ENCODE results near the gene SYT8.
"Not testable (repeated sequence)": the region's sequence is repeated elsewhere in the genome, so short reads cannot be mapped to it uniquely, and the experiment has no call there.

Gene SYT8

GRCh38 chr11:1834779-1835670, at the start of gene SYT8:
TSS of gene SYT8 (plus strand) at chr11:1834990. CDS start at chr11:1835106, 116 bp downstream.
- DNase-seq = no peak

DNA sequence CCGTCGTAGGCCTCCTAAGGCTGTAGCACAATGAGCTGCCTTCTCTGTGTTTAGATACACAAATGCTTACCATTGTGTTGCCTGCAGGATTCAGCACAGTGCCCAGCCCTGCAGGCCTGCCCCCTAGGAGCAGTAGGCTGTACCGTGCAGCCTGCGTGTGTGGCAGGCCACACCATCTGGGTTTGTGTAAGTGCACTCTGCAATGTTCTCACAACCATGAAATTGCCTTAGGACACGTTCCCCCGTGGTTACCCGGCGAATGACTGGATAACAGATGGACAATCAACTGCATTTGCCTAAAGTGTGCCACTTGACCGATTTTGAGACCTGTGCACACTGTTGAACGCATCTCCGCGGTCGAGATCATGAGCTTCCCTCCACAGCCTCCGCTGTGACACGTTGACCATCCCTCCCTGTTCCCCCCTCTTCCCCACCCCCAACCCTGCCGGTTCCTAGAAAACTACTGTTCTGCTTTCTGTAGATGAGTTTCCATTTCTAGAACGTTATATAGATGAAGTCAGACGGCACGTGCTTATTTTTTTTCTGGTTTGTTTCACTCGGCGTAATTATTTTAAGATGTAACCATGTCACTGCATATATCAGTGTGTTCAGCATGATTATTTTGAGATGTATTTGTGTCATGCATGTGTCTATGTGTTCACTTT, 48.9 kb upstream of the SYT8 start:
- no peak for DNase-seq

DNA sequence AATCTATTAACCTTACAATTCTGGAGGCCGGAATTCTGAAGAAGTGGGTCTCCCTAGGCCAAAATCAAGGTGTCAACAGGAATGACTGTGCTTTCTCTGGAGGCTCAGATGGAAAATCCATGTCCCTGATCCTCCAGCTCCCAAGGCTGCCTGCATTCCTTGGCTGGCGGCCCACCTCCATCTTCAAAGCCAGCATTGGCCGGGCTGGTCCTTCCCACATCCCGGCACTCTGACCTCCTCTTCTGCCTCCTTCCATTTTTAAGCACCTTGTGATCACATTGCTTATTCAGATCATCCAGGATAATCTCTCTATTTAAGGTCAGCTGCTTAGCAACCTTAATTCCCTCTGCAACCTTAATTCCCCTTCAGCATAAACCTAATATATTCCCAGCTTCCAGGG, 48.3 kb upstream of the SYT8 start:
- DNase-seq = no peak

GRCh38 chr11:1791912-1792311, 42.9 kb upstream of the SYT8 start:
- DNase-seq = no peak

DNA sequence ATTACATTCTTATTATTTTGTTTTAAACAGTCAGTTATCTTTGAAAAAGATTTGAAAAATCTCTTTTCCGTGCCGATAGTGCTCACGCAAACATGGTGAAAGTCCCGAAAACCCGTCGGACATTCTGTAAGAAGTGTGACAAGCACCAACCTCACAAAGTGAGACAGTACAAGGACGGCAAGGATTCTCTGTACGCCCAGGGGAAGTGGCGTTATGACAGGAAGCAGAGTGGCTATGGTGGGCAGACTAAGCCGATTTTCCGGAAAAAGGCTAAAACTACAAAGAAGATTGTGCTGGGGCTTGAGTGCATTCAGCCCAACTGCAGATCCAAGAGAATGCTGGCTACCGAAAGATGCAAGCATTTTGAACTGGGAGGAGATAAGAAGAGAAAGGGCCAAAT, 42.3 kb upstream of the SYT8 start:
- DNase-seq = no peak

GRCh38 chr11:1793081-1793480, 41.7 kb upstream of the SYT8 start:
- no peak for DNase-seq

GRCh38 chr11:1796413-1797011, 38.3 kb upstream of the SYT8 start:
- DNase-seq = no peak

- no peak for DNase-seq
These were observed 37.2 kb upstream of the SYT8 start for GRCh38 chr11:1797391-1798125.

DNA sequence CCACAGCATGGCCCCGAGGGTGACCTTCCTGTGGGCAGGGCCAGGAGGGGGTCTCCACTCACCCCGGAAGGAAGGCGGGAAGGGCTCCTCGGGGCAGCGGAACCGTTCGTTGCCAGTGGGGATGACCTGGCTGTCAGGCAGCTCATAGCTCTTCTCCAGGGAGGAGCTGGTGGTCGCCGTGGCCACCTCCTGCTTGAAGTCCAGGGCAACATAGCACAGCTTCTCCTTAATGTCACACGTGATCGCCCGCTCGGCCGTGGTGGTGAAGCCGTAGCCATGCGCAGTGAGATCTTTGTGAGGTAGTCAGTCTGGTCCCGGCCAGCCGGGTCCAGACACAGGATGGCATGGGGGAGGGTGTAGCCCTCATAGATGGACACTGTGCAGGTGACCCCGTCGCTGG, 31.5 kb upstream of the SYT8 start:
- no peak for DNase-seq

DNA sequence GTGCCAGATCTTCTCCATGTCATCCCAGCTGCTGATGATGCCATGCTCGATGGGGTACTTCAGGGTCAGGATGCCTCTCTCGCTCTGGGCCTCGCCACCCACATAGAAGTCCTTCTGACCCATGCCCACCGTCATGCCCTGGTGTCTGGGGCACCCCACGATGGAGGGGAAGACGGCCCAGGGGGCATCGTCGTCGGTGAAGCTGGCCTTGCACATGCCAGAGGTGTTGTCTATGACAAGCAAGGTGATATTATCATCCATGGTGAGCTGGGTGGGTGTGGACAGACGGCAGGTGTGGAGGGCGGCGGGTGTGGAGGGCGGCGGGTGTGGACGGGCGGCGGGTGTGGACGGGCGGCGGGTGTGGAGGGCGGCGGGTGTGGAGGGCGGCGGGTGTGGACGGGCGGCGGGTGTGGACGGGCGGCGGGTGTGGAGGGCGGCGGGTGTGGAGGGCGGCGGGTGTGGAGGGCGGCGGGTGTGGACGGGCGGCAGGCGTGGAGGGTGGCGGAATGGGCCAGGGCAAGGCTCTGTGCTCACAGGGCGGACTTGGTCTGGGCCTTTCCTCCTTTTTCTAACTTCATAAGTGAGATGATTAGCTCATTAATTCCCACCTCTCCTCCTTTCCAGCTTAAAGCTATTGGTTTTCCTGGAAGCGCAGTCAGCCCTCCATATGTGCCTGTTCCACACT, 30.8 kb upstream of the SYT8 start:
- DNase-seq = not testable (repeated sequence)

GRCh38 chr11:1805525-1805924, 29.3 kb upstream of the SYT8 start:
- DNase-seq = no peak

- no peak for DNase-seq
These were observed 27.4 kb upstream of the SYT8 start for GRCh38 chr11:1807264-1807995.

- DNase-seq = no peak
These were observed 24.0 kb upstream of the SYT8 start for GRCh38 chr11:1810761-1811160.

- DNase-seq = no peak
These were observed 22.5 kb upstream of the SYT8 start for GRCh38 chr11:1812274-1812673.

DNA sequence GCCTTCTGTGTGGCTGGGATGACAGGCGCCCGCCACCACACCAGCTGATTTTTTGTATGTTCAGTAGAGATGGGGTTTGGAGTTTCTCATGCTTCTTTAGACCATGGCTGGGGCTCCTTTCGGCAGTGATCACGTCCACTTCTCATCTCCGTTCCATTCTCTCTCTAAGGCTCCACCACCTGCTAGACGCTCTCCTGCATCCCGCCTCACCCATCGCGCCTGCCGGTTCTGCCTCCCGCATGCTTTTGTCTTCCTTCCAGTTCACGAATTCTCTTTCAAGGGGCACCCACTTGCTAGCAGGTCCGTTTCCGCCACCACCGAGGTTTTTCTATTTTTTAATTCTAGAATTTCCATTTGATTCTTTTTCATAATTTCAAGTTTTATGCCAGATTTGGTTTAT, 22.0 kb upstream of the SYT8 start:
- DNase-seq = no peak

- DNase-seq = not testable (repeated sequence)
These were observed 21.4 kb upstream of the SYT8 start for GRCh38 chr11:1813356-1813755.

- no peak for DNase-seq
These were observed 20.1 kb upstream of the SYT8 start for GRCh38 chr11:1814691-1815090.

- DNase-seq = no peak
These were observed 19.5 kb upstream of the SYT8 start for GRCh38 chr11:1815311-1815710.

DNA sequence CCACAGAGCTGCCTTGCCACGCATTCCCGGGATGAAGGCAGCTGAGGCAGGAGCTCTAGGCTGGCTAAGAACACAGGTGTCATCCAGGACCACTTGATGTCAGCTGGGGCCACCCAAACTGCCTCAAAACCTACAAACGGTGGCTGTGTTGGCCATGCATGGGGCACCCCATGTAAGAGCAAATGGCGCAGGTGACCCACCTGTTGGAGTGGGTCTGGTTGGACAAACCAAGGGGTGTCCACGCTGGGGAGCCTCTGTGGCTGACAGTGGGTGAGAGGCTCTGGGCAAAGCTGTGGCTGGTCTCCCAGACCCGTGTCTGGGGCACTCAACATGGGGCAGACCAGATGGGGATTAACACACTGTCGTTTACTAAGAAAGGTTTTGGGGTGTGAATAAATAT, 19.0 kb upstream of the SYT8 start:
- DNase-seq = no peak

DNA sequence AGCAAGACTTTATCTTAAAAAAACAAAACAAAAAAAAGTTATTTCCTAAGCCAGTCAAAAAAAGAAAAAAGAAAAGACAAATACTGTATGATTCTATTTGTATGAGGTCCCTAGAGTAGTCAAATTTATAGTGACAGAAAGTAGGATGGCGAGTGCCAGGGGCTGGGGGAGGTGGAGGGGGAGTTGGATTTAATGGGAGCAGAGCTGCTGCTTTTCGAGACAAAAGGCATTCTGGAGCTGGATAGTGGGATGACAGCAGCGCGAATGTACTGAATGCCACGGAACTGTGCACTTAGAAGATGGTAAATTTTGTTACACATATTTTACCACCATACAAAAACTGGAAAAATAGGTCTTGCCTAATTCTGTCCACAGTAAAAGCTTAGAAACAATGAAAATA, 17.8 kb upstream of the SYT8 start:
- DNase-seq = no peak

- DNase-seq = no peak
These were observed 17.3 kb upstream of the SYT8 start for GRCh38 chr11:1817511-1817910.

DNA sequence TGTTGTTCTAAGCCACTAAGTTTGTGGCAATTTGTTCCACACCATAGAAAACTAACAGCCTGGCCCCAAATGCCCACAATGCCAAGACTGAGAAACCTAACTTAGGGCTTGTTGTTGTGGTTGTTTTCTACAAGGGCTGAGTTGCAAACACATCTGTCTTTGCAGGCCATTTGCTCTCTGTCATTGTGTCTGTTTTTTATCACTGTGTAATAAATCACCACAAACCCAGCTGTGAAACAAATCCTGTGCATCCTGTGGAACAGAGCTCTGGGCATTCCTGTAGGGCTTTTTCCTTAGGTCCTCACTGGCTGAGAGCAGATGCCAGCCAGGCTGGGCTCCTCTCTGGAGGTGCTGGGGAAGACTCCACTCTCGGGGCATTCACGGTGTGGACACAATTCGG, 15.7 kb upstream of the SYT8 start:
- DNase-seq = no peak
